ENCODE results near the gene POLR2J.

DNA sequence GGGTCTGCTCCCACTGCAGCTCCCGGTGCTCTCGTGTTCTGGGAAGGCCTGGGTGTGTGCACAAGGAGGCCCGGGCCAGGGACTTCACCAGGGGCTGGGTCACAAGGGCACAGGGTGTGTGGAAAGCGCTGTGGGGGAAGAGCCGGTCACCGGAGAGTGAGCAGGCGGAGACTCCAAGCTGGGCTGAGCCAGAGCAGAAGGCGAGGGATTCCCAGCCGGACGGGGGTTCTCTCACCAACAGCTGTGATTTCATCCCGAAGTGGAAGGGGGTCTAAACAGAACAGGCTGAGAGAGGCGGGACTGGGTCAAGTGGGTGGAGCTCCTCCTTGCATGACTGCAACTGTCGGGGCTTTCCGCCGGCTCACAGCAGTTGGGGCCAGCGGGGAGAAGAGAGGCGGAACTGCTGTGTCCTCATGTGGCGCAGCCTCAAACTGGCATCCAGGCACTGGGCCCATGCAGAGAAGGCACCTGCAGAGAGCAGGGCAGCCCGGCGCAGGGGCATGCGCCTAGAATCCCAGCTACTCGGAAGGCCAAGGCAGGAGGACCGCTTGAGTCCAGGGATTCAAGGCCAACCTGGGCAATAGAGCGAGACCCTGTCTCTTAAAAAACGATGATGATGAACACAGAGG lies 53.0 kb downstream of the POLR2J start:
- no peak for TF ChIP-seq KLF16 (tag by site-specific recombination; IDR thresholded peaks at IDR 0.05)
- TF ChIP-seq ZNF133 (tag by site-specific recombination; IDR thresholded peaks at IDR 0.05): no peak
- no peak for TF ChIP-seq ZSCAN30 (tag by site-specific recombination; IDR thresholded peaks at IDR 0.05)
- TF ChIP-seq, protein P1, sequence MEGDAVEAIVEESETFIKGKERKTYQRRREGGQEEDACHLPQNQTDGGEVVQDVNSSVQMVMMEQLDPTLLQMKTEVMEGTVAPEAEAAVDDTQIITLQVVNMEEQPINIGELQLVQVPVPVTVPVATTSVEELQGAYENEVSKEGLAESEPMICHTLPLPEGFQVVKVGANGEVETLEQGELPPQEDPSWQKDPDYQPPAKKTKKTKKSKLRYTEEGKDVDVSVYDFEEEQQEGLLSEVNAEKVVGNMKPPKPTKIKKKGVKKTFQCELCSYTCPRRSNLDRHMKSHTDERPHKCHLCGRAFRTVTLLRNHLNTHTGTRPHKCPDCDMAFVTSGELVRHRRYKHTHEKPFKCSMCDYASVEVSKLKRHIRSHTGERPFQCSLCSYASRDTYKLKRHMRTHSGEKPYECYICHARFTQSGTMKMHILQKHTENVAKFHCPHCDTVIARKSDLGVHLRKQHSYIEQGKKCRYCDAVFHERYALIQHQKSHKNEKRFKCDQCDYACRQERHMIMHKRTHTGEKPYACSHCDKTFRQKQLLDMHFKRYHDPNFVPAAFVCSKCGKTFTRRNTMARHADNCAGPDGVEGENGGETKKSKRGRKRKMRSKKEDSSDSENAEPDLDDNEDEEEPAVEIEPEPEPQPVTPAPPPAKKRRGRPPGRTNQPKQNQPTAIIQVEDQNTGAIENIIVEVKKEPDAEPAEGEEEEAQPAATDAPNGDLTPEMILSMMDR (tag by site-specific recombination; IDR thresholded peaks at IDR 0.05): no peak
- no peak for TF ChIP-seq KLF8 (tag by site-specific recombination; IDR thresholded peaks at IDR 0.05)
- TF ChIP-seq, protein P2, sequence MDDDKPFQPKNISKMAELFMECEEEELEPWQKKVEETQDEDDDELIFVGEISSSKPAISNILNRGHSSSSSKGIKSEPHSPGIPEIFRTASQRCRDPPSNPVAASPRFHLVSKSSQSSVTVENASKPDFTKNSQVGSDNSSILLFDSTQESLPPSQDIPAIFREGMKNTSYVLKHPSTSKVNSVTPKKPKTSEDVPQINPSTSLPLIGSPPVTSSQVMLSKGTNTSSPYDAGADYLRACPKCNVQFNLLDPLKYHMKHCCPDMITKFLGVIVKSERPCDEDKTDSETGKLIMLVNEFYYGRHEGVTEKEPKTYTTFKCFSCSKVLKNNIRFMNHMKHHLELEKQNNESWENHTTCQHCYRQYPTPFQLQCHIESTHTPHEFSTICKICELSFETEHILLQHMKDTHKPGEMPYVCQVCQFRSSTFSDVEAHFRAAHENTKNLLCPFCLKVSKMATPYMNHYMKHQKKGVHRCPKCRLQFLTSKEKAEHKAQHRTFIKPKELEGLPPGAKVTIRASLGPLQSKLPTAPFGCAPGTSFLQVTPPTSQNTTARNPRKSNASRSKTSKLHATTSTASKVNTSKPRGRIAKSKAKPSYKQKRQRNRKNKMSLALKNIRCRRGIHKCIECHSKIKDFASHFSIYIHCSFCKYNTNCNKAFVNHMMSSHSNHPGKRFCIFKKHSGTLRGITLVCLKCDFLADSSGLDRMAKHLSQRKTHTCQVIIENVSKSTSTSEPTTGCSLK (tag by site-specific recombination; IDR thresholded peaks at IDR 0.05): no peak
- no peak for TF ChIP-seq ZBTB7A (tag by site-specific recombination; IDR thresholded peaks at IDR 0.05; ENCODE audit: low read depth)
- no peak for TF ChIP-seq TCF7L2 (IDR thresholded peaks at IDR 0.05; ENCODE audit: borderline replicate concordance, low read depth, low read length)
- TF ChIP-seq ZNF274 (IDR thresholded peaks at IDR 0.05; ENCODE audit: low read length): no peak
- TF ChIP-seq ZNF274 (tag by site-specific recombination; IDR thresholded peaks at IDR 0.05; ENCODE audit: borderline replicate concordance): no peak
- TF ChIP-seq ZNF600 (tag by site-specific recombination; IDR thresholded peaks at IDR 0.05): no peak
- TF ChIP-seq ZNF510 (tag by site-specific recombination; IDR thresholded peaks at IDR 0.05; ENCODE audit: insufficient replicate concordance): no peak
- no peak for TF ChIP-seq ZNF350 (tag by site-specific recombination; IDR thresholded peaks at IDR 0.05)

All from HEK293 (cell line).